Subcutaneous adipose tissue (tissue), 4 donors: ENCODE data around the gene FANCB. TPM values are rescaled to one million over a fixed set of nuclear protein-coding genes. Genes with fewer than 3 reads are reported as not detected.

ENCODE experiments used
- total RNA-seq, 4 donors: library from RNA; depleted of rRNA; stranded (reverse); fragments of >200 nt; gene quantifications; one replicate each; pipeline ENCODE4 v1.1.0, GENCODE V29; 2016
- TF ChIP-seq, protein P1 (sequence below): fragments of 450-650 bp; IDR thresholded peaks from one replicate; pipeline ENCODE4 v1.5.1; 2016; ENCODE audit warnings: low read depth, mild to moderate bottlenecking, control low read depth, antibody characterized with exemption, moderate library complexity

Gene FANCB
- total RNA-seq, 4 donors from 2014 or later: 0.88 to 3.3 (median 1.2) TPM

DNA sequence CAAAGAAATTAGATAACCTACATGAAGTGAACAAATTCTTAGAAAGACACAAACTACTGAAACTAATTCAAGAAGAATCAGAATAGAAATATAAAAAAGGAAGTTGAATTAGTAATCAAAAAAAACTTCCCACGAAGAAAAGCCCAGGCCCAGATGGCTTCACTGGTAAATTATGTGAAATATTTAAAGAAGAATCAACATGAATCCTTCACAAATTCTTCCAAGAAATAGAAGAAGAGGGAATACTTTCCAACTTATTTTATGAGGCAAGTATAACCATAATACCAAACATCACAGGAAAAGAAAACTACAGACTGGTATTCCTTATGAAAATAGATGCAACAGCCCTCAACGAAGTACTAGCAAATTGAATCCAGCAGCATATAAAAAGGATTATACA lies 31.0 kb upstream of the FANCB start:
- TF ChIP-seq, protein P1, sequence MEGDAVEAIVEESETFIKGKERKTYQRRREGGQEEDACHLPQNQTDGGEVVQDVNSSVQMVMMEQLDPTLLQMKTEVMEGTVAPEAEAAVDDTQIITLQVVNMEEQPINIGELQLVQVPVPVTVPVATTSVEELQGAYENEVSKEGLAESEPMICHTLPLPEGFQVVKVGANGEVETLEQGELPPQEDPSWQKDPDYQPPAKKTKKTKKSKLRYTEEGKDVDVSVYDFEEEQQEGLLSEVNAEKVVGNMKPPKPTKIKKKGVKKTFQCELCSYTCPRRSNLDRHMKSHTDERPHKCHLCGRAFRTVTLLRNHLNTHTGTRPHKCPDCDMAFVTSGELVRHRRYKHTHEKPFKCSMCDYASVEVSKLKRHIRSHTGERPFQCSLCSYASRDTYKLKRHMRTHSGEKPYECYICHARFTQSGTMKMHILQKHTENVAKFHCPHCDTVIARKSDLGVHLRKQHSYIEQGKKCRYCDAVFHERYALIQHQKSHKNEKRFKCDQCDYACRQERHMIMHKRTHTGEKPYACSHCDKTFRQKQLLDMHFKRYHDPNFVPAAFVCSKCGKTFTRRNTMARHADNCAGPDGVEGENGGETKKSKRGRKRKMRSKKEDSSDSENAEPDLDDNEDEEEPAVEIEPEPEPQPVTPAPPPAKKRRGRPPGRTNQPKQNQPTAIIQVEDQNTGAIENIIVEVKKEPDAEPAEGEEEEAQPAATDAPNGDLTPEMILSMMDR: no peak

DNA sequence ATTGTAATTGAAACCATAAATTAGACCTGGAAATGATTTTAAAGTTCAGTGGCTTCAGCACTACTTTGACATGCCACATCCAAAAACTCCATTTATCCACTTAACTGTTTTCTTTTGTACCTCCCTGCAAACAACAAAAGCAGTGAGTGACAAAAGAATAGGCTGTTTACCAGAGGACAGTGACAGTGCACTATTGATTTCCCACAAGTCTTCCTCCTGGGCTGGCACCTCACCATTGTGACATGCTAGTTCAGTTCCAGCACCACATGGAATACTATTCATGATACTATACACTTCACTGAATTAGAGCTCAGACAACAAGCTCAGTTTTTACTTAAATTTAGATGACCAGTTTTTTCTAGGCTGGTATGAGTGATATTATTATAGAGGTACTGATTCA lies 29.7 kb upstream of the FANCB start:
- TF ChIP-seq, protein P1: no peak

DNA sequence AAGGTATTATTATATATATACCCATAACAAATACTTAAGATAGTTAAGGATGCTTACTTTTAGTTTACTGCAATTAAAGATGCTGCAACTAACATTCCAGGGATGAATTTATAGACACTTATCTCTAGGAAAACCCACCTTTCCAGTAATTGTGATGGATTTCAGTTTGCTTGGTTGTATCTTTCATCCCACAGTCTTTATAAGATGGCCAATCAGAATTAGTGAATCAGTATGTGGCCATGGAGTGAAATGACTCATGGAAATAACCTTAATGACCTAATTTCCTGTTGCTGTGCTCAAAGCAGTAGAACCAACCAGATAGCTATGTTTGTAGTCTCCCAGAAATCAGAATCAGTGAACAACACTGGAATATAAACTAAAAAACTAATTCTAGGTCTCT lies 26.7 kb upstream of the FANCB start:
- TF ChIP-seq, protein P1: no peak

DNA sequence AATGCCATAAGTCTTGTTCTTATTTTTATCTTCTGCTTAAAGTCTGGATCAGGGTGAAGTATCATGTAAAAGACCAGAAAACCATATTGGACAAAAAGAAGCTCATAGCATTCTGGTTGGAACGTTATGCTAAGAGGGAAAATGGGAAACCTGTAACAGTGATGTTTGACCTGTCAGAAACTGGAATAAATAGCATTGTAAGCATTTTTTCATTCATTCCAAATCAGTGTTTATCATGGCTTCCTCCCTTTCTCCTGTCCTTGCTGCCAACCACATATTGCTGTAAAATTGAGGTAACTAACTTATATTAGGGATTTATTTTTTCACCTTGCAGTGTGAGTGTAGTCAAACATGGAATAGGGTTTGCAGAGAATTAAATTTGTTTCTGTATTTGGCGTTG lies 24.2 kb upstream of the FANCB start:
- TF ChIP-seq, protein P1: no peak

DNA sequence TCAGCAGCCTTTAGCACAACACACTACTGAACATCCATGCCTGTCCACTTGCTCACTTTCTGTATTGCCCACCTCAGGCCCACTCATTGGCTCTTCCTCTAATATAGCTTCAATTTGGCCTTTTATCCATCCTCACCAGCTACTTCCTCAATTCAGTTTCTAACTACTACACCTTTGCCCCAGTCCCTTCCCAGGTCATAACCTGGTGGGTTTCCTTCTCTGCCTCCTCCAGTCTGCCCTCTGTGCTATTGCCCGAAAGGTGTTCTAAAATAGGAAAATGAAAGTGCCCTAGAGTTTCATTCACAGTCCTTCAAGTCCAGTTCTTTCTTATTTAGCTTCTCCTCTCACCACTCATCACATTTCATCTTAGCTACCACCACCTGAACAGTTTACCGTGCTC lies 23.4 kb upstream of the FANCB start:
- TF ChIP-seq, protein P1: no peak

DNA sequence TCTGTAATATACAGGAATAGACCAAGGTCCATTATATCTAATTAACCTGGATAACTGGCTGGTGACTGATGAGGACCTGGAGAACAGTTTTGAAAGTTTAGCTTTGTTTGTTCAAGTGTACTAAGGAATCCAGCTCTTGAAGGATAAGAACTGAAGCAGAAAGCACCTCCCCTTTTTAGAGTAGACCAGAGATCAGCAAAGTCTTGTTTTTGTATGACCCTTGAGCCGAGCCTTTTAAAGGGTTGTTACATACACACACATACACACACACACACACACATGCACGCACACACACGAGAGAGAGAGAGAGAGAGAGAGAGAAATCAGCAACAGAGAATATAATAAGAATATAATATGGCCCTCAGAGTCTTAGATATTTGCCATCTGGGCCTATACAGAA lies 13.4 kb upstream of the FANCB start:
- TF ChIP-seq, protein P1: no peak

DNA sequence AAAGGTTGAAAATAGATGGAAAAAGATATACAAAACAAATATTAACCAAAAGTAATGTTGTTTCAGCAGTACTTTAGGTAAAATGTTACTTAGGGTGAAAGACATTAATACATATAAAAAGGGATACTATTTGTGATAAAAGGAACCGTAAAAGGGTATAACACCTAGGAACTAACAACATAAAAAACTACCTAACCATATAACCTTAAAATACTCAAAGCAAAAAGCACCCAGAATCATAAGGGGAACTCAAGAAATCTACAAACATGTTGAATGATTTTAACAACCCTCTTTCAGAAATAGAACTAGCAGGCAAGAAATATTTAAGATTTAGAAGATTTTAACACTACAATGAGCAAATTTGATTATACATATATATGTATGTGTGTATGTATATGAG lies 11.8 kb upstream of the FANCB start:
- TF ChIP-seq, protein P1: no peak
